ENCODE measurements around the gene MAP2K1. TPM values are rescaled to one million over a fixed set of nuclear protein-coding genes. Genes with fewer than 3 reads are reported as not detected.

Gene MAP2K1
- total and polyA plus RNA-seq, 9 of the 15 experiments (the other 6 are each of a cell fraction or from before 2014, with no cell fraction given): 7.5 to 58.3 (median 30.0) TPM

DNA sequence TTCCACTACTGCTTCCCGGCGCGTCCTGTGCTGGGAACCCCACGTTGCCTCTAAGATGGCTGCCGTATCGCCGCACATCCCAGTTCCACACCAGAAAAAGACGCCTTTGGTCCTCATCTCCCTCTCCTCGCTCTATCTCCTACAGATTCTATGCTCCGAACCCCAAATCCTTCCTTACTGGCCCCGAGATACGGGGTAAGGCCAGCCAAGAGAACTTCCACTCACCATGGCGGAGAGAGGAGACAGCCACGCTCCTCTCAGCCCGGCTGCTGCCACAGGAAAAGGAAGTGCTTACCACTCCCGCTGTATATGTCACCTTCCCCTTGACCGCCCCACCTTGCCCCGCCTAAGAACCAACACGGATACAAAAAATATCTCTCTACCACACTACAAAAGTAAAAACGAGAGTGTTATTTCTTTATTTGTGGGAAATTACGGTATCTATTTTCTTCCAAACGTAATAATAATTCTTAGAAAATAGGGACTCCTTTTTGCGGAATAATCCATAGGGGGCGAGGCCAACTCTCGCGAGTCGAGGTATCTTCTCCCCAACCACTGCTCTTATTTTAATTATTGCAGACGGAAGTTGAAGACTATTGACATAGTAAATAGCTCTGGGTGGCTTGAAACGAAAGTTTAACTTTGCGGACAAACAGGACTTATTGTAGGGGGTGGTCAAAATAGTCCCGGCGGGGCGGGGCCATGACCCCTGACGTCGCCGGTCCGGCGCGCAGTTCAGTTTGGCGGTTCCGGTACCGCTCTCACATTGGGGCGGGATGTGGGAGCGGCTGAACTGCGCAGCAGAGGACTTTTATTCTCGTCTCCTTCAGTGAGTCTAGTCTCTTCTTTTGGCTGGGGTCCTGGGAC lies 118.1 kb downstream of the MAP2K1 start, which contains the start of the genes RPL4 and ZWILCH (continued):
- TF ChIP-seq CHAMP1 (IDR thresholded peaks at IDR 0.05): peak; percentile 77; the same call in 1 of the 2 replicates
- TF ChIP-seq HDGF (IDR thresholded peaks at IDR 0.05): no peak
- TF ChIP-seq HDAC3 (IDR thresholded peaks at IDR 0.05; ENCODE audit: borderline replicate concordance, partially characterized antibody): peak; percentile 87
- no peak for TF ChIP-seq ZNF395 (CRISPR knock-in tag; IDR thresholded peaks at IDR 0.05)
- TF ChIP-seq GTF2F1 (IDR thresholded peaks at IDR 0.05; ENCODE audit: low read depth, low read length): no peak; the same call in 1 of the 2 replicates
- no peak for TF ChIP-seq SMAD2 (IDR thresholded peaks at IDR 0.05; ENCODE audit: low read depth, low read length)
- TF ChIP-seq SAFB (IDR thresholded peaks at IDR 0.05; ENCODE audit: borderline replicate concordance, low read depth, low read length): no peak
- TF ChIP-seq CHD2 (IDR thresholded peaks at IDR 0.05; ENCODE audit: low read depth, low read length): peak; percentile 95
- TF ChIP-seq ETV6 (IDR thresholded peaks at IDR 0.05; ENCODE audit: borderline replicate concordance in 1 of 2, low read depth in 2 of 2, low read length in 1 of 2): no peak
- no peak for TF ChIP-seq ETV6 (CRISPR knock-in tag; IDR thresholded peaks at IDR 0.05; ENCODE audit: borderline replicate concordance)
- no peak for TF ChIP-seq DMBX1 (CRISPR knock-in tag; IDR thresholded peaks at IDR 0.05; ENCODE audit: borderline replicate concordance)
- no peak for TF ChIP-seq E4F1 (CRISPR knock-in tag; IDR thresholded peaks at IDR 0.05; ENCODE audit: borderline replicate concordance)
- TF ChIP-seq XRCC4 (IDR thresholded peaks at IDR 0.05; ENCODE audit: extremely low read depth, insufficient read depth, insufficient read length): no peak
- peak; percentile 89 for TF ChIP-seq HDAC2 (IDR thresholded peaks at IDR 0.05)
- TF ChIP-seq TAL1 (IDR thresholded peaks at IDR 0.05): peak; percentile 44
- TF ChIP-seq, protein P1, sequence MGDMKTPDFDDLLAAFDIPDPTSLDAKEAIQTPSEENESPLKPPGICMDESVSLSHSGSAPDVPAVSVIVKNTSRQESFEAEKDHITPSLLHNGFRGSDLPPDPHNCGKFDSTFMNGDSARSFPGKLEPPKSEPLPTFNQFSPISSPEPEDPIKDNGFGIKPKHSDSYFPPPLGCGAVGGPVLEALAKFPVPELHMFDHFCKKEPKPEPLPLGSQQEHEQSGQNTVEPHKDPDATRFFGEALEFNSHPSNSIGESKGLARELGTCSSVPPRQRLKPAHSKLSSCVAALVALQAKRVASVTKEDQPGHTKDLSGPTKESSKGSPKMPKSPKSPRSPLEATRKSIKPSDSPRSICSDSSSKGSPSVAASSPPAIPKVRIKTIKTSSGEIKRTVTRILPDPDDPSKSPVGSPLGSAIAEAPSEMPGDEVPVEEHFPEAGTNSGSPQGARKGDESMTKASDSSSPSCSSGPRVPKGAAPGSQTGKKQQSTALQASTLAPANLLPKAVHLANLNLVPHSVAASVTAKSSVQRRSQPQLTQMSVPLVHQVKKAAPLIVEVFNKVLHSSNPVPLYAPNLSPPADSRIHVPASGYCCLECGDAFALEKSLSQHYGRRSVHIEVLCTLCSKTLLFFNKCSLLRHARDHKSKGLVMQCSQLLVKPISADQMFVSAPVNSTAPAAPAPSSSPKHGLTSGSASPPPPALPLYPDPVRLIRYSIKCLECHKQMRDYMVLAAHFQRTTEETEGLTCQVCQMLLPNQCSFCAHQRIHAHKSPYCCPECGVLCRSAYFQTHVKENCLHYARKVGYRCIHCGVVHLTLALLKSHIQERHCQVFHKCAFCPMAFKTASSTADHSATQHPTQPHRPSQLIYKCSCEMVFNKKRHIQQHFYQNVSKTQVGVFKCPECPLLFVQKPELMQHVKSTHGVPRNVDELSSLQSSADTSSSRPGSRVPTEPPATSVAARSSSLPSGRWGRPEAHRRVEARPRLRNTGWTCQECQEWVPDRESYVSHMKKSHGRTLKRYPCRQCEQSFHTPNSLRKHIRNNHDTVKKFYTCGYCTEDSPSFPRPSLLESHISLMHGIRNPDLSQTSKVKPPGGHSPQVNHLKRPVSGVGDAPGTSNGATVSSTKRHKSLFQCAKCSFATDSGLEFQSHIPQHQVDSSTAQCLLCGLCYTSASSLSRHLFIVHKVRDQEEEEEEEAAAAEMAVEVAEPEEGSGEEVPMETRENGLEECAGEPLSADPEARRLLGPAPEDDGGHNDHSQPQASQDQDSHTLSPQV (IDR thresholded peaks at IDR 0.05): peak; percentile 17; the same call in 1 of the 2 replicates
